K562 (cell line): ENCODE measurements around the gene NPVF. TPM values are rescaled to one million over a fixed set of nuclear protein-coding genes. Genes with fewer than 3 reads are reported as not detected.

ENCODE experiments used
- CBX1 ChIP-seq: sonication (generic); IDR thresholded peaks from 2 replicates; pipeline ENCODE4 v1.6.1; 2016; ENCODE audit warnings: antibody characterized with exemption, low read depth, mild to moderate bottlenecking
- CCAR2 ChIP-seq: fragments of 200-400 bp; formaldehyde crosslinking; IDR thresholded peaks from 2 replicates; pipeline ENCODE4 v1.6.1; 2017; ENCODE audit warnings: mild to moderate bottlenecking, low read depth, low read length
- ELF2 ChIP-seq: fragments of 250-450 bp; sonication (Bioruptor Pico); IDR thresholded peaks from 2 replicates; pipeline ENCODE4 v1.5.0; 2021; ENCODE audit warnings: mild to moderate bottlenecking
- ESRRB ChIP-seq: fragments of 250-450 bp; sonication (Bioruptor Pico); IDR thresholded peaks from 2 replicates; pipeline ENCODE4 v1.5.0; 2020; ENCODE audit warnings: mild to moderate bottlenecking, moderate library complexity, borderline replicate concordance
- HMGN3 ChIP-seq: IDR thresholded peaks from 2 replicates; pipeline ENCODE4 v1.6.1; 2011; ENCODE audit warnings: borderline replicate concordance, low read depth, mild to moderate bottlenecking, mixed read lengths, low read length; ENCODE audit not compliant: insufficient read length; ENCODE audit errors: extremely low read depth
- MBD2 ChIP-seq: sonication (generic); IDR thresholded peaks from 2 replicates; pipeline ENCODE4 v1.6.1; 2016; ENCODE audit warnings: low read depth, borderline replicate concordance
- NR2C2 ChIP-seq, 2 experiments: fragments of 200-800 bp in 1 of 2; sonication (Bioruptor generic) in 1 of 2; sonication (generic) in 1 of 2; formaldehyde crosslinking in 1 of 2; IDR thresholded peaks; 2 replicates each; pipeline versions ENCODE4 v1.6.1 to v1.8.0; 2016 to 2022; ENCODE audit warnings: mild to moderate bottlenecking in 1 of 2, missing compliant biosample characterization in 1 of 2, missing genetic modification characterization in 1 of 2, missing genetic modification reagents in 1 of 2
- POLR2AphosphoS5 ChIP-seq: IDR thresholded peaks from 2 replicates; pipeline ENCODE4 v1.6.1; 2011; ENCODE audit warnings: mild to moderate bottlenecking, low read depth, low read length, moderate library complexity; ENCODE audit not compliant: control insufficient read depth, insufficient read depth
- RB1 ChIP-seq: fragments of 450-650 bp; IDR thresholded peaks from 2 replicates; pipeline ENCODE4 v1.6.1; 2017; ENCODE audit warnings: low read depth, mild to moderate bottlenecking
- SMAD4 ChIP-seq: fragments of 250-450 bp; sonication (Bioruptor Pico); conservative IDR thresholded peaks from 2 replicates; pipeline ENCODE4 v1.8.0; 2021; ENCODE audit warnings: inconsistent platforms, mild to moderate bottlenecking, moderate library complexity
- SOX6 ChIP-seq: fragments of 450-650 bp; IDR thresholded peaks from 2 replicates; pipeline ENCODE4 v1.6.1; 2014; ENCODE audit warnings: mild to moderate bottlenecking
- TBP ChIP-seq: optimal IDR thresholded peaks from 2 replicates; pipeline ENCODE3; 2011; ENCODE audit warnings: low read depth, low read length, improper control_type of control experiment
- ZBTB8A ChIP-seq: fragments of 450-650 bp; IDR thresholded peaks from 2 replicates; pipeline ENCODE4 v1.6.1; 2018; ENCODE audit warnings: mild to moderate bottlenecking, moderate library complexity; ENCODE audit not compliant: partially characterized antibody
- ZNF274 ChIP-seq: IDR thresholded peaks from 2 replicates; pipeline ENCODE4 v1.6.1; 2011; ENCODE audit warnings: low read depth, mild to moderate bottlenecking, low read length, moderate library complexity, borderline replicate concordance
- ZNF75A ChIP-seq: fragments of 450-650 bp; formaldehyde crosslinking; IDR thresholded peaks from 2 replicates; pipeline ENCODE4 v1.4.0; 2020; ENCODE audit warnings: mild to moderate bottlenecking
- polyA plus RNA-seq, 8 experiments: library from polyadenylated mRNA; depleted of rRNA in 4 of 8; stranded (reverse) in 5 of 8; unstranded in 3 of 8; fragments of >200 nt; fragmentation: Nextera tagmentation in 2 of 8; fragmentation: Illumina TruSeq in 1 of 8; extraction: Ambion mirVana in 2 of 8; extraction: Trizol in 1 of 8; gene quantifications; 2 replicates each; pipeline versions ENCODE4 v1.2.1 to v1.2.3, GENCODE V29; 2011 to 2014; ENCODE audit warnings: inconsistent platforms in 1 of 8, missing spikeins in 1 of 8
- total RNA-seq, 7 experiments: library from RNA; depleted of rRNA in 6 of 7; stranded (reverse); fragments of >200 nt in 6 of 7; fragmentation: Illumina TruSeq in 2 of 7; extraction: Trizol in 2 of 7; gene quantifications; 2 replicates each; pipeline versions ENCODE4 v1.2.1 to v1.2.3, GENCODE V29; 2011 to 2021; ENCODE audit warnings: low replicate concordance in 1 of 7
- TF ChIP-seq, protein P1 (sequence below): fragments of 250-450 bp; sonication (Bioruptor Pico); IDR thresholded peaks from 2 replicates; pipeline ENCODE4 v1.8.0; 2022; ENCODE audit warnings: moderate library complexity, mild to moderate bottlenecking, inconsistent platforms

The NPVF gene
- total and polyA plus RNA-seq, 9 of the 15 experiments (the other 6 are each of a cell fraction or from before 2014, with no cell fraction given), result not detected

DNA sequence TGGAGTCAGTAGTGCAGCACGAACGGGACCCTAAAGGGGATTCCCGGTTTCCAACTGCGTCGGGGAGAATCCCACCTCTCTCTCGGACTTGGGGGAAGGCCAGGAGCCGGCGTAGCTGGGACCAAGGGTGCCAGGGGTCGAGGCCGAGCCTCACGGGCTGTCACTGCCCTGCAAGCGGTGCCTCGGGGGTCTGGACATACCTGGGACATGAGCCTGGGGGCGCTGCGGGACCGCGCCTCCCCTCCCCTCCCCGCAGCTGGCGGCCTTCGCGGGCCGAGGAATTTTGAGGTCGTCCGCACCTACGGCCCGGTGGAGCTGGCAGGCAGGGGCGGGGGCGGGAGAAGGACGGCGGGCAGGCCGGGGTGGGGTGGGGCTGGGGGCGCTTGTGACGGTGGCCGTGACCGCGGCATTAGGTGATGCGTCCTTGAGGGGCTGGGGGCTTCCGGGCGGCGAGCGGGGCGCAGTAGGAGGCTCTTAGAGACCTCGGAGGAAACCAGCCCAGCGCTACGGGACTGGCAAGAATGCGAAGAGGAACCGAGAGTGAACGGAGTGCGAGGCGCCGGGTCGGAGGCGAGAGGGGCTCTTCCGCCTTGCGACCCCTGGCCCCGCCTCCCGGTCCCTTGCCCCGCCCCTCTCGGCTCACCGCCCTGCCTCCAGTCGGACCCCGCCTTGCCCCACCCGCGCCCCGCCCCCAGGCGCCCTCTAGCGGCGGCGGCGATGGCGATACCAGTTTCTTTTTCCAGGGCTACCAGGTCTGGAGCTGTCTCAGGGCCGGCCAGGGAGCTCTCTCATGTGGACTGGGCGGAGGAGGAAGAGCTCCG is 48.3 kb downstream of the NPVF start (continued):
- TF ChIP-seq, protein P1, sequence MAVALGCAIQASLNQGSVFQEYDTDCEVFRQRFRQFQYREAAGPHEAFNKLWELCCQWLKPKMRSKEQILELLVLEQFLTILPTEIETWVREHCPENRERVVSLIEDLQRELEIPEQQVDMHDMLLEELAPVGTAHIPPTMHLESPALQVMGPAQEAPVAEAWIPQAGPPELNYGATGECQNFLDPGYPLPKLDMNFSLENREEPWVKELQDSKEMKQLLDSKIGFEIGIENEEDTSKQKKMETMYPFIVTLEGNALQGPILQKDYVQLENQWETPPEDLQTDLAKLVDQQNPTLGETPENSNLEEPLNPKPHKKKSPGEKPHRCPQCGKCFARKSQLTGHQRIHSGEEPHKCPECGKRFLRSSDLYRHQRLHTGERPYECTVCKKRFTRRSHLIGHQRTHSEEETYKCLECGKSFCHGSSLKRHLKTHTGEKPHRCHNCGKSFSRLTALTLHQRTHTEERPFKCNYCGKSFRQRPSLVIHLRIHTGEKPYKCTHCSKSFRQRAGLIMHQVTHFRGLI (CRISPR knock-in tag), result no peak
- TF ChIP-seq POLR2AphosphoS5, result peak; percentile 58; the same call in 1 of the 2 replicates
- TF ChIP-seq ZNF75A (CRISPR knock-in tag), result no peak
- no peak for TF ChIP-seq ESRRB (CRISPR knock-in tag)
- no peak for TF ChIP-seq SMAD4
- no peak for TF ChIP-seq ZNF274
- no peak for TF ChIP-seq CCAR2
- peak; percentile 42 for TF ChIP-seq HMGN3
- 0 out of 2 replicates have a peak, but pooled peaks have one; percentile 31 for TF ChIP-seq CBX1
- TF ChIP-seq NR2C2 (CRISPR knock-in tag; IDR thresholded peaks at IDR 0.05), result no peak
- peak; percentile 52; the same call in 1 of the 2 replicates for TF ChIP-seq NR2C2 (tag; IDR thresholded peaks at IDR 0.05)
- TF ChIP-seq ELF2 (CRISPR knock-in tag), result no peak
- peak; percentile 26; the same call in 1 of the 2 replicates for TF ChIP-seq MBD2
- TF ChIP-seq SOX6, result no peak
- peak; percentile 41 for TF ChIP-seq TBP
- no peak for TF ChIP-seq ZBTB8A
- peak; percentile 71 for TF ChIP-seq RB1
